GM12878 (cell line): Measurements from ENCODE around the gene APBA1. TPM values are rescaled to one million over a fixed set of nuclear protein-coding genes. Genes with fewer than 3 reads are reported as not detected.
A peak's percentile ranks its signal among the peaks of the same experiment; 100 is the strongest.

Experiments used
- ATAC-seq: fragments of 200-7000 bp; cut with Tn5 transposase; 3 replicates; pipeline ENCODE4 v1.9.1; 2020; ENCODE audit warnings: mild to moderate bottlenecking, moderate library complexity
- BruUV-seq: library from RNA; stranded (reverse); fragments of 400-500 nt; replicated peaks from 2 replicates; lab custom pipeline; 2021; lab: Mats Ljungman, UMichigan
- CTCF ChIA-PET: fragments of 300-600 bp; sonication (Branson Sonifier 250); formaldehyde crosslinking; extraction: SDS; loops from one replicate; lab custom pipeline; 2021; ENCODE audit warnings: inconsistent platforms; lab: Yijun Ruan, JAX
- POLR2A ChIA-PET: fragments of 350-600 bp; formaldehyde crosslinking; extraction: SDS; loops from one replicate; lab custom pipeline; 2021; ENCODE audit warnings: inconsistent platforms; lab: Charles Lee
- RAD21 ChIA-PET: fragments of 300-600 bp; sonication (Branson Sonifier 250); formaldehyde crosslinking; loops from one replicate; lab custom pipeline; 2023; ENCODE audit warnings: antibody characterized with exemption; ENCODE audit not compliant: unreplicated experiment; lab: Charles Lee
- SMC1A ChIA-PET: fragments of 300-600 bp; sonication (Branson Sonifier 250); formaldehyde crosslinking; loops from one replicate; lab custom pipeline; 2023; ENCODE audit not compliant: unreplicated experiment, uncharacterized antibody; lab: Charles Lee
- DNase-seq: peaks from one replicate; pipeline ENCODE4 v3.0.0-alpha.2; 2011; ENCODE audit warnings: low read depth, low spot score
- FAIRE-seq: peaks from 3 replicates; lab custom pipeline; 2011; peaks lifted over from hg19 to GRCh38; lab: Jason Lieb, UNC
- H2AFZ ChIP-seq: 2 replicates; pipeline ENCODE4 v1.6.0; 2011; ENCODE audit warnings: low read depth, low read length, control low read depth; ENCODE audit not compliant: control insufficient read depth
- H3K27ac ChIP-seq: 2 replicates; pipeline ENCODE4 v1.5.1; 2011; ENCODE audit warnings: control low read depth; ENCODE audit not compliant: control insufficient read depth, insufficient read depth
- H3K27me3 ChIP-seq, 2 experiments: replicated peaks in 1 of 2; 2 replicates each; pipeline versions ENCODE4 v1.6.0 to v1.6.1; 2011; ENCODE audit warnings: low read length in 1 of 2; ENCODE audit not compliant: control insufficient read depth in 2 of 2, insufficient read depth in 2 of 2
- H3K36me3 ChIP-seq, 2 experiments: 2 replicates each; pipeline ENCODE4 v1.5.1; 2011; ENCODE audit warnings: low read length in 1 of 2; ENCODE audit not compliant: control insufficient read depth in 2 of 2, insufficient read depth in 2 of 2
- H3K4me1 ChIP-seq: 2 replicates; pipeline ENCODE4 v1.6.1; 2011; ENCODE audit warnings: mild to moderate bottlenecking, low read length, moderate library complexity, mixed read lengths; ENCODE audit not compliant: control insufficient read depth, insufficient read depth
- H3K4me2 ChIP-seq: 2 replicates; pipeline ENCODE4 v1.6.0; 2011; ENCODE audit warnings: control low read depth; ENCODE audit not compliant: control insufficient read depth, insufficient read depth
- H3K4me3 ChIP-seq: fragments of 200-600 bp; sonication (generic); 2 replicates; pipeline ENCODE4 v1.5.1; 2016
- H3K79me2 ChIP-seq: 2 replicates; pipeline ENCODE4 v1.6.0; 2011; ENCODE audit warnings: low read length; ENCODE audit not compliant: control insufficient read depth, insufficient read depth
- H3K9ac ChIP-seq: 2 replicates; pipeline ENCODE4 v1.8.0; 2011; ENCODE audit warnings: low read length, control low read depth, mixed read lengths; ENCODE audit not compliant: control insufficient read depth, insufficient read depth
- H3K9me3 ChIP-seq: replicated peaks from 3 replicates; pipeline ENCODE4 v1.5.1; 2011; ENCODE audit warnings: mild to moderate bottlenecking, low read length; ENCODE audit not compliant: control insufficient read depth, insufficient read depth
- H4K20me1 ChIP-seq: 2 replicates; pipeline ENCODE4 v1.6.0; 2011; ENCODE audit not compliant: control insufficient read depth, insufficient read depth
- ATF7 ChIP-seq: fragments of 450-650 bp; IDR thresholded peaks from 2 replicates; pipeline ENCODE4 v1.6.1; 2016; ENCODE audit warnings: low read depth, mild to moderate bottlenecking
- CHD2 ChIP-seq: IDR thresholded peaks from 2 replicates; pipeline ENCODE4 v1.6.1; 2011; ENCODE audit warnings: low read depth, low read length, improper control_type of control experiment, borderline replicate concordance
- GATAD2B ChIP-seq: fragments of 450-650 bp; conservative IDR thresholded peaks from 2 replicates; pipeline ENCODE4 v1.6.1; 2017; ENCODE audit warnings: low read depth, mild to moderate bottlenecking, moderate library complexity
- HDGF ChIP-seq: fragments of 450-650 bp; IDR thresholded peaks from 2 replicates; pipeline ENCODE4 v1.6.1; 2016; ENCODE audit warnings: antibody characterized with exemption
- KLF5 ChIP-seq: fragments of 450-650 bp; IDR thresholded peaks from 2 replicates; pipeline ENCODE4 v1.6.1; 2014; ENCODE audit warnings: mild to moderate bottlenecking; ENCODE audit not compliant: partially characterized antibody
- MAX ChIP-seq: IDR thresholded peaks from 2 replicates; pipeline ENCODE4 v1.6.1; 2012; ENCODE audit warnings: low read depth, low read length, improper control_type of control experiment
- MTA2 ChIP-seq: fragments of 450-650 bp; IDR thresholded peaks from 2 replicates; pipeline ENCODE4 v1.6.1; 2016; ENCODE audit warnings: low read depth, mild to moderate bottlenecking, moderate library complexity
- PML ChIP-seq: IDR thresholded peaks from 2 replicates; pipeline ENCODE4 v1.6.1; 2012; ENCODE audit warnings: low read length, inconsistent platforms
- POLR2A ChIP-seq: IDR thresholded peaks from 2 replicates; pipeline ENCODE4 v1.6.1; 2011; ENCODE audit warnings: low read depth, mild to moderate bottlenecking, low read length
- RAD21 ChIP-seq: IDR thresholded peaks from 2 replicates; pipeline ENCODE4 v1.6.1; 2011; ENCODE audit warnings: mild to moderate bottlenecking, low read depth, low read length, moderate library complexity; ENCODE audit not compliant: insufficient read depth
- RCOR1 ChIP-seq: conservative IDR thresholded peaks from 2 replicates; pipeline ENCODE4 v1.6.1; 2012; ENCODE audit warnings: low read depth, low read length, improper control_type of control experiment
- SIX5 ChIP-seq: IDR thresholded peaks from 2 replicates; pipeline ENCODE4 v1.6.1; 2011; ENCODE audit warnings: mild to moderate bottlenecking, low read depth, low read length, moderate library complexity; ENCODE audit not compliant: severe bottlenecking
- TARDBP ChIP-seq: IDR thresholded peaks from 2 replicates; pipeline ENCODE4 v1.6.1; 2016; ENCODE audit warnings: borderline replicate concordance
- TBL1XR1 ChIP-seq: IDR thresholded peaks from 2 replicates; pipeline ENCODE4 v1.6.1; 2012; ENCODE audit warnings: low read depth, low read length, improper control_type of control experiment
- ZNF384 ChIP-seq: IDR thresholded peaks from 2 replicates; pipeline ENCODE4 v1.6.1; 2012; ENCODE audit warnings: low read depth, mild to moderate bottlenecking, low read length, improper control_type of control experiment, borderline replicate concordance
- ZZZ3 ChIP-seq: IDR thresholded peaks from 2 replicates; pipeline ENCODE4 v1.6.1; 2011; ENCODE audit warnings: low read depth; ENCODE audit not compliant: control insufficient read depth, insufficient read length
- WGBS: methylation state at CpG from one replicate; pipeline ENCODE4 v1.1.6; 2016; ENCODE audit warnings: low lambda C conversion rate; ENCODE audit not compliant: insufficient replicate concordance, insufficient coverage; ENCODE audit errors: missing lambda C conversion rate; 5-methylcytosine and 5-hydroxymethylcytosine counted together
- in situ Hi-C: fragments of 300-500 bp; cut with MboI; formaldehyde crosslinking; loops from 9 replicates; pipeline ENCODE4 v1.14.3; 2018; ENCODE audit warnings: mixed read lengths
- intact Hi-C: fragments of 100-400 bp; cut with micrococcal nuclease; formaldehyde crosslinking; loops from one replicate; pipeline ENCODE4 v1.14.2; 2022; ENCODE audit not compliant: unreplicated experiment
- polyA plus RNA-seq, 11 experiments: library from polyadenylated mRNA; depleted of rRNA in 4 of 11; unstranded in 6 of 11; stranded (reverse) in 5 of 11; fragments of >200 nt; fragmentation: Nextera tagmentation in 4 of 11; fragmentation: Illumina TruSeq in 1 of 11; extraction: Ambion mirVana in 4 of 11; extraction: Trizol in 1 of 11; gene quantifications; 1 replicate in 1 of 11; 2 replicates in 10 of 11; pipeline versions ENCODE4 v1.2.1 to v1.2.3, GENCODE V29; 2011 to 2016; ENCODE audit warnings: inconsistent platforms in 2 of 11, missing spikeins in 2 of 11, low read depth in 1 of 11
- total RNA-seq, 4 experiments: library from RNA; depleted of rRNA in 3 of 4; stranded (reverse); fragments of >200 nt in 3 of 4; fragmentation: Illumina TruSeq in 1 of 4; extraction: Trizol in 1 of 4; gene quantifications; 2 replicates each; pipeline versions ENCODE4 v1.2.1 to v1.2.3, GENCODE V29; 2013 to 2021

Gene APBA1
- total and polyA plus RNA-seq, 10 of the 15 experiments (the other 5 are each of a cell fraction or from before 2014, with no cell fraction given) = 0.01 to 1.3 (median 0.05) TPM; not detected in 7

- Histone ChIP-seq H3K27me3 (no peaks in the 10 kb centered on the region), H3K4me2 (no peak overlapping the region), H4K20me1 (no peaks in the 10 kb centered on the region), H3K4me1 (no peaks in the 10 kb centered on the region), H3K36me3 (no peaks in the 10 kb centered on the region)
- no peak for FAIRE-seq
- BruUV-seq = no TSS peak
- in situ Hi-C loops = no loop called here
- TF ChIP-seq ZNF384 (peak; percentile 21; the same call in 1 of the 2 replicates), MTA2 (peak; percentile 36; the same call in 1 of the 2 replicates), PML (no peak)
- TF ChIP-seq, all 136 proteins: peak for 2
- DNase-seq (no peak), ATAC-seq (no peak)
- Histone ChIP-seq H3K4me3 (no peak overlapping the region), H3K9ac (no peak overlapping the region), H2AFZ (no peak overlapping the region), H3K9me3 (no peaks in the 10 kb centered on the region), H3K79me2 (no peaks in the 10 kb centered on the region), H3K27ac (no peak overlapping the region)
- RAD21 ChIA-PET = no interaction called here
- CTCF ChIA-PET = interaction anchor here (1.0 kb wide), 1 partner anchor 107 kb away, joined by 3 read pairs; no protein-coding TSS in a partner anchor
- POLR2A ChIA-PET = no interaction called here
- intact Hi-C loops = no loop called here
- SMC1A ChIA-PET = no interaction called here
Measured at GRCh38 chr9:69555802-69556201, 116.4 kb downstream of the APBA1 start.

DNA sequence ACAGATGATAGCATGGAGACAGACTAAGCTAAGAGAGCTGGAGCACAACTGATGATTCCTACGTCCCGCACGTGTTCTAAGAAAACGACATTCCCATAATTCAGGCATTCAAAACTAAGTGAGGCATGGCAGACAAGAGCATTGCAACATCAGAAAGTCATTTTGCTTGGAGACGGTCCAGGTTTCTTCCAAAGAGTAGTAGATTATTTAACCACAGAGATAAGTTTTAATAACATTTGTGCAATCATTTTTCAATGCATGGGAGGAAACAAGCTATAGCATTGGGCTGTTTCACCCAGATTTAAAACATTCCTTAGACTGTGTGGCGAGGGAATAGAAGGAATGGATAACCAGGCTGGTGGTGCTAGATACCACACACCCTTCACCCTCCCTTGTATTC lies 117.2 kb downstream of the APBA1 start:
- intact Hi-C loops (no loop called here), in situ Hi-C loops (no loop called here)
- ChIA-PET CTCF (interaction anchor here (1.0 kb wide), 1 partner anchor 107 kb away, joined by 3 read pairs; no protein-coding TSS in a partner anchor), SMC1A (no interaction called here), POLR2A (no interaction called here), RAD21 (no interaction called here)
- H3K27ac ChIP-seq = no peak overlapping the region
- no peaks in the 10 kb centered on the region for H3K36me3 ChIP-seq
- no peaks in the 10 kb centered on the region for H3K27me3 ChIP-seq
- no peak overlapping the region for H3K4me3 ChIP-seq
- no peak for FAIRE-seq
- no peaks in the 10 kb centered on the region for H4K20me1 ChIP-seq
- TF ChIP-seq CHD2 = no peak
- TF ChIP-seq ATF7 = no peak
- no peak for TF ChIP-seq TBL1XR1
- no peak for TF ChIP-seq RCOR1
- TF ChIP-seq RAD21 = no peak
- no peak for TF ChIP-seq SIX5
- TF ChIP-seq ZZZ3 = no peak
- TF ChIP-seq MAX = no peak
- TF ChIP-seq HDGF = no peak
- TF ChIP-seq KLF5 = no peak
- no peak for TF ChIP-seq GATAD2B
- no peak for TF ChIP-seq TARDBP
- no peak for TF ChIP-seq POLR2A
- H2AFZ ChIP-seq = no peak overlapping the region
- no peak overlapping the region for H3K4me2 ChIP-seq
- ATAC-seq = no peak
- H3K9ac ChIP-seq = no peak overlapping the region
- H3K79me2 ChIP-seq = no peaks in the 10 kb centered on the region
- BruUV-seq = no TSS peak
- no peaks in the 10 kb centered on the region for H3K4me1 ChIP-seq
- 48% methylated on average over 6 of the region's 6 CpGs for WGBS
- no peak for DNase-seq
- no peaks in the 10 kb centered on the region for H3K9me3 ChIP-seq
